ENCODE measurements around the gene EFCAB8. TPM values are rescaled to one million over a fixed set of nuclear protein-coding genes. Genes with fewer than 3 reads are reported as not detected.

EFCAB8 gene
- total RNA-seq, 2 donors from 2014 or later, result 0.26 TPM; not detected in 1

DNA sequence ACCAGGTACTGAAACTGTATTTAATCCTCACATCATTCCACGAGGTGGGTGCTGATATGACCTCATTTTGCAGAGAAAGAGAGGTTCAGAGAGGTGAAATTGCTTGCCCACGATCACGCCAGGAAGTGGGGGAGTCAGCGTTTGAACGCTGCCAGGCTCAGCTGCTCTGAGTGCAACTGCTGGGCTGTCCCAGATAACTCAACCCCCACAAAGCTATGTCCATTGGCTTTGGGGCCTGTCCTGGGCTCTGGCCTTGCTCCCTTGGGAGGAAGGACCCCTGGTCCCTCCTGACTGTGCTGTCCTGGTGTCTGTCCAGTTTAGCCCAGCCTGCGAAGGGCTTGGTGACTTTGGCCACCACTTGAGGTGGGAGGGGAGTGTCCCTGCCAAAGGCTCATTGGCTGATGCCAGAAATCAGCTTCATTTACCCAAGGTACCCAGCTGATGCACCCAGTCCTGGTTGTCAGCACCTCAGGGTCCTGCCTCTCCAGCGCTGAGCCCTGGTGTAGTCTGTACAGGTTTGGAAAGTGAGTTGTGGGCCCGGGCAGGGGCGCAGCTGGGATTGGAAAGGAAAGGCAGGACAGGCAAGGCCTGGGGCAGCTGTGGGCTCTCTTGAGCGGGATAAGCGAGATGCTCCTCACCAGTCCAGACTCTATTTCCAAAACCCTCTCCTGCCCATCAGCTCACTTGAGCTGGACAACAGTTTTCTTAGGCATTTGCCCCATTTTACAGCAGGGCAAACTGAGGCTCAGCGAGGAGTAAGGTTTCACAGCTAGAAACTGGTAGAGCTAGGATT lies 107.1 kb downstream of the EFCAB8 start:
- H3K9me3 ChIP-seq, result no peaks in the 10 kb centered on the region
- no peak for TF ChIP-seq POLR2A (IDR thresholded peaks at IDR 0.05)
- TF ChIP-seq, protein P1, sequence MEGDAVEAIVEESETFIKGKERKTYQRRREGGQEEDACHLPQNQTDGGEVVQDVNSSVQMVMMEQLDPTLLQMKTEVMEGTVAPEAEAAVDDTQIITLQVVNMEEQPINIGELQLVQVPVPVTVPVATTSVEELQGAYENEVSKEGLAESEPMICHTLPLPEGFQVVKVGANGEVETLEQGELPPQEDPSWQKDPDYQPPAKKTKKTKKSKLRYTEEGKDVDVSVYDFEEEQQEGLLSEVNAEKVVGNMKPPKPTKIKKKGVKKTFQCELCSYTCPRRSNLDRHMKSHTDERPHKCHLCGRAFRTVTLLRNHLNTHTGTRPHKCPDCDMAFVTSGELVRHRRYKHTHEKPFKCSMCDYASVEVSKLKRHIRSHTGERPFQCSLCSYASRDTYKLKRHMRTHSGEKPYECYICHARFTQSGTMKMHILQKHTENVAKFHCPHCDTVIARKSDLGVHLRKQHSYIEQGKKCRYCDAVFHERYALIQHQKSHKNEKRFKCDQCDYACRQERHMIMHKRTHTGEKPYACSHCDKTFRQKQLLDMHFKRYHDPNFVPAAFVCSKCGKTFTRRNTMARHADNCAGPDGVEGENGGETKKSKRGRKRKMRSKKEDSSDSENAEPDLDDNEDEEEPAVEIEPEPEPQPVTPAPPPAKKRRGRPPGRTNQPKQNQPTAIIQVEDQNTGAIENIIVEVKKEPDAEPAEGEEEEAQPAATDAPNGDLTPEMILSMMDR (IDR thresholded peaks at IDR 0.05), result no peak
- H3K27ac ChIP-seq, result no peak overlapping the region
- intact Hi-C loops (cut with DNase I), result no loop called here
- no peak for ATAC-seq
- no peaks in the 10 kb centered on the region for H3K36me3 ChIP-seq (replicated peaks in 1 of 2; ENCODE audit: insufficient read depth in 1 of 2, low read depth in 2 of 2)
- 69 to 76% methylated on average over 10 to 12 of the region's 12 CpGs for WGBS, 2 donors
- H3K27me3 ChIP-seq, result no peaks in the 10 kb centered on the region
- H3K4me3 ChIP-seq, result no peak overlapping the region
- DNase-seq, result no peak
- H3K4me1 ChIP-seq, result no peaks in the 10 kb centered on the region

DNA sequence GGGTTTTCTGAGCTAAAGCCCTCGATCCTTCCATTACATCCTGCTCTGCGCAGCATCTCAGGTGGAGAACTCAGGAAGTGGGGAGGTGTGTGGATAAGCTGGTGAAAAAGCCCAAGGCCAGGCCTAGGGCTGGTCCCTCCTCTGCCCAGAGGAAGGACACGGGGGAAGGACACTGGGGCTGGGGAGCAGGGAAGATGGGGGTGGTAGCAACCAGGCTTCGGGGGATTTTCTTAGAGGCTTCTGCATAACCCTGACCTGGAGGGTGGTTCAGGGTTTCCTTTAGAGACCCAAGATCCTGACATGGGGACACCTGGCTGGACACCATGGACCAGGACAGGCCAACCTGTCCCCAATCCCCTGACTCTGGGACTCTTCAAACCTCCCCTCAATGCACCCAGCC lies 107.7 kb downstream of the EFCAB8 start:
- no peak for DNase-seq
- intact Hi-C loops (cut with DNase I), result no loop called here
- no peak overlapping the region for H3K27ac ChIP-seq
- no peaks in the 10 kb centered on the region for H3K27me3 ChIP-seq
- no peaks in the 10 kb centered on the region for H3K36me3 ChIP-seq (replicated peaks in 1 of 2; ENCODE audit: insufficient read depth in 1 of 2, low read depth in 2 of 2)
- H3K4me3 ChIP-seq, result no peak overlapping the region
- no peaks in the 10 kb centered on the region for H3K9me3 ChIP-seq
- WGBS, 2 donors, result 76 to 88% methylated on average over 4 of the region's 4 CpGs
- no peaks in the 10 kb centered on the region for H3K4me1 ChIP-seq
- TF ChIP-seq, protein P1 (IDR thresholded peaks at IDR 0.05), result no peak
- TF ChIP-seq POLR2A (IDR thresholded peaks at IDR 0.05), result no peak
- ATAC-seq, result no peak

DNA sequence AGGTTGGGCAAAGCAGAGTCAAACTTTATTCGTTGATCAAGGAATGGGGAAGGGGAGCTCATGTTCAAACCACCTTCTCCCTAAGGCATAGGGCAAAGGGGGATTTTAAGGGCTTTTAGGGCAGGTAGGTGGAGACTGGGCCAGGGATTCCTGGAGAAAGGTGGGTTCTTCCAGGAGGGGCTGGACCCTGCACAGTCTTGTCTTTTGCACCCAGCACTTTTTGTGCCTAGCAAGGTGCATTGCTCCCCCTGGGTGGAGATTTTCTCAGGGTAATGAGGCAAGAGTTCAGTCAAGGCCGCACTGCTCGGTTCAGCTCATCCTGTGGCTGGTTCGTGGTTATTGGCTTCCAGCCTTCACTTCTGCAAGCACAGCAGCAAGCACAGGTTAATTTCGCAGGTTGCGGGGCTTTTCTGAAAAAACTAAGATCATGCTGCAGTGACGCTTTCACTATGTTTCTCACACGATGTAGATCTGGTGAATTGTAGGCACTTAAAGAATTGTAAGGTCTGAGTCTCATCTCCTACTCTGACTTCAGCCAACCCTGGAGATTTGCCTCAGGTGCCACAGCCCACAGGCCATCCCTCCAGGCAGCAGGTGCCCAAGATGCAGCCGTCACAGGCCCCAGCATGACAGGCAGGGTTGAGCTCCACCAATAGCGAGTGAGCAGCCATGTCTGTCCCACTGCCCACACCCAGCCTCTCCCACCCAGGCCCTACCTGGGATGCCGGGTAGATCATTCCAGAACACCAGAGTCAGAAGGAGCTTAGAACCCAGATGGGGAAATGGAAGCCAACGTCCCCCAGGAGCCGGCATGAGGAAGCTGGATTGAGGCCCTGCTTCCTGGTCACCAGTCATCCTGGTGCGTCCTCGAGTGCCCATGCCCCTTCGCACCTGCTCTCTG lies 108.4 kb downstream of the EFCAB8 start:
- Histone ChIP-seq H3K4me3 (no peak overlapping the region), H3K27ac (no peak overlapping the region), H3K27me3 (no peaks in the 10 kb centered on the region), H3K36me3 (replicated peaks in 1 of 2; ENCODE audit: insufficient read depth in 1 of 2, low read depth in 2 of 2) (no peaks in the 10 kb centered on the region), H3K9me3 (no peaks in the 10 kb centered on the region), H3K4me1 (no peaks in the 10 kb centered on the region)
- TF ChIP-seq, protein P1 (IDR thresholded peaks at IDR 0.05), result no peak
- TF ChIP-seq POLR2A (IDR thresholded peaks at IDR 0.05), result no peak
- 62 to 63% methylated on average over 8 to 16 of the region's 16 CpGs for WGBS, 2 donors
- ATAC-seq (no peak), DNase-seq (no peak)
- intact Hi-C loops (cut with DNase I), result no loop called here

DNA sequence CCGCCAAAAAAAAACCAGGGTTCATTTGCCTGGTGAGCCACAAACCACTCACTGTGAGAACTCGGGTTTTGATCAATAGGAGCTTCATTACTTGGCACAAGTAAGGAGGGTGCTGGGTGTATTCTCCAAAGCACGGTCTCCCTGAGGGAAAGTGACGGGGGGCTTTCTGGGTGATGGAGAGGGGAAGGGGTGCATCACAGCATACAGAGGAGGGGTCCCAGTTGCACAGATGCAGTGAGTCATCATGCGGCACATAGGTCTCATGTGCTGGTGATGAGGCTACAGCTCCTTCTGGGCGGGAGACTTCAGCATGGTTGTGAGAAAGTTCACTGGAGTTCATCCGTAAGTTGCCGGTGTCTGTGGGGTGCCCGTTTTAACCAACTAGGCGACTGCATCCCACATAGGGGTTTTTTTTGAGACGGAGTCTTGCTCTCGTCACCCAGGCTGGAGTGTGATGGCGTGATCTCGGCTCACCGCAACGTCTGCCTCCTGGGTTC lies 109.3 kb downstream of the EFCAB8 start:
- Histone ChIP-seq H3K4me1 (no peaks in the 10 kb centered on the region), H3K4me3 (no peak overlapping the region), H3K36me3 (replicated peaks in 1 of 2; ENCODE audit: insufficient read depth in 1 of 2, low read depth in 2 of 2) (no peaks in the 10 kb centered on the region), H3K27me3 (no peaks in the 10 kb centered on the region), H3K9me3 (no peaks in the 10 kb centered on the region), H3K27ac (no peak overlapping the region)
- DNase-seq (no peak), ATAC-seq (no peak)
- TF ChIP-seq, protein P1 (IDR thresholded peaks at IDR 0.05), result no peak
- TF ChIP-seq POLR2A (IDR thresholded peaks at IDR 0.05), result no peak
- intact Hi-C loops (cut with DNase I), result no loop called here
- WGBS, 2 donors, result 70 to 77% methylated on average over 14 to 16 of the region's 16 CpGs

Measured in body of pancreas (tissue), 4 donors.